Activated naive CD4-positive, alpha-beta T cell treated with anti-CD3 and anti-CD28 coated beads for 36 hours (primary cell): ENCODE data around the gene TRPC5OS. TPM values are rescaled to one million over a fixed set of nuclear protein-coding genes. Genes with fewer than 3 reads are reported as not detected.

Experiments
- CTCF ChIA-PET: fragments of 350-600 bp; sonication (Branson Sonifier 250); formaldehyde crosslinking; loops from one replicate; lab custom pipeline; 2021; ENCODE audit warnings: antibody characterized with exemption; lab: Charles Lee
- DNase-seq: peaks from one replicate; pipeline ENCODE4 v3.0.0-alpha.2; 2020
- H3K27ac Mint-ChIP-seq: one replicate; pipeline ENCODE4 v1.8.0; 2021; ENCODE audit warnings: mild to moderate bottlenecking, mixed read lengths
- H3K27me3 Mint-ChIP-seq: one replicate; pipeline ENCODE4 v1.8.0; 2021; ENCODE audit warnings: low read depth, mixed read lengths
- H3K36me3 Mint-ChIP-seq: one replicate; pipeline ENCODE4 v1.8.0; 2021; ENCODE audit warnings: low read depth, mixed read lengths
- H3K4me1 Mint-ChIP-seq: one replicate; pipeline ENCODE4 v1.8.0; 2021; ENCODE audit warnings: low read depth, mixed read lengths
- H3K4me3 Mint-ChIP-seq: one replicate; pipeline ENCODE4 v1.8.0; 2021; ENCODE audit warnings: mild to moderate bottlenecking, moderate library complexity, mixed read lengths
- H3K9me3 Mint-ChIP-seq: one replicate; pipeline ENCODE4 v1.8.0; 2021; ENCODE audit warnings: mixed read lengths
- intact Hi-C: fragments of 100-400 bp; cut with micrococcal nuclease; formaldehyde crosslinking; loops from one replicate; pipeline ENCODE4 v1.15.1; 2023
- total RNA-seq, 2 experiments: library from RNA; stranded (reverse); gene quantifications; one replicate each; pipeline ENCODE4 v1.2.3, GENCODE V29; 2021

The TRPC5OS gene
- total RNA-seq, 2 experiments from 2014 or later = not detected

DNA sequence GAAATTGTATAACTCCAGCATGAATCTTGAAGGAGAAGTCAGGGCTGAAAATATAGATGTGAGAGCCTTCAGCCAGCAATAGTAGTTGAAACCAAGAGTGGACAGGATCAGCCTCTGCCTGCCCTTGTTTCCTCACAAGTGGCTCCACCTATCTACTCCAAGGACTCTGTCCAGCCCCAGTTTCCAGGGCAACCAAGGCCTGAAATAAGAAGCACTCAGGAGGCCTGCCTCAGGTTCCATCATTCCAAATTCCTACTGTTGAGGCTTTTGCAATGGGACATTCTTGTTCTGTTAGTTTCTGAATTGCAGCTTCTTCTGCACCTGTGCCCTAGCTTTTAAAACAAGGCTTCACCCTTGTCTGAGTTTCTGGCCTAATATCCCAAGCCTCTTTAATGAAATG lies 41.6 kb downstream of the TRPC5OS start:
- no peak overlapping the region for H3K27ac Mint-ChIP-seq
- no peaks in the 10 kb centered on the region for H3K36me3 Mint-ChIP-seq
- intact Hi-C loops = no loop called here
- H3K4me1 Mint-ChIP-seq = no peaks in the 10 kb centered on the region
- H3K4me3 Mint-ChIP-seq = no peak overlapping the region
- no peaks in the 10 kb centered on the region for H3K27me3 Mint-ChIP-seq
- CTCF ChIA-PET = no interaction called here
- no peaks in the 10 kb centered on the region for H3K9me3 Mint-ChIP-seq
- no peak for DNase-seq

DNA sequence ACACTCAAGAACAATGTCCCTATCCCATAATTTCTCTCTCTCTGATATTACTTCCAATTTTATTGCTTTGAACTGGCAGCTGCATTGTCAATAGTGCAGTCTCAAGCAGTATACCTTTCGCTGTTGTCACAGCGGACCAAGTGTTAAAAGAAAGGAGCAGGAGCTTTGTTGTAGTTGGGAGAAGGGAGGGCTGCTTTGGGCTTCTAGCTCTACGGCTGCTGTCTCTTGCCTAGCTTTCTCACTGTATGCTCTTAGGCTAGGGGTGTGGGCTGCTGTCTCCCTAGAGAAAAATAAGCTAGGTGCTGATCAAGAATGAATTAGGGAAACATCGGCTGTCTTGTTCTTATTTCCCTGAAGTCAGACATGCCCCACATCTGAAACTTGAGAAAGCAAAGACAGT lies 52.5 kb downstream of the TRPC5OS start:
- no peak overlapping the region for H3K27ac Mint-ChIP-seq
- no peak overlapping the region for H3K4me3 Mint-ChIP-seq
- no peaks in the 10 kb centered on the region for H3K27me3 Mint-ChIP-seq
- DNase-seq = no peak
- H3K4me1 Mint-ChIP-seq = no peaks in the 10 kb centered on the region
- CTCF ChIA-PET = no interaction called here
- no peaks in the 10 kb centered on the region for H3K9me3 Mint-ChIP-seq
- H3K36me3 Mint-ChIP-seq = no peaks in the 10 kb centered on the region
- intact Hi-C loops = no loop called here

Other genes with a start within 250 kb of the TRPC5OS start
- 10 to 100 TPM; 44.7 to 47.8 TPM for gene ALG13, start 195.0 kb upstream of the TRPC5OS start, total RNA-seq
- not detected for gene TRPC5, start 206.6 kb downstream of the TRPC5OS start, total RNA-seq
- not detected for gene RTL4, start 206.8 kb downstream of the TRPC5OS start, total RNA-seq